Upper lobe of left lung (tissue), 4 donors: ENCODE measurements around the gene LMO7.

Source experiments
- CTCF ChIP-seq, 6 experiments: fragments of 450-650 bp in 4 of 6; fragments of 200-600 bp in 2 of 6; sonication (generic) in 2 of 6; IDR thresholded peaks; one replicate each; pipeline ENCODE4 v1.5.1; 2016 to 2019; ENCODE audit warnings: antibody characterized with exemption in 6 of 6
- POLR2A ChIP-seq, 4 donors: fragments of 450-650 bp; IDR thresholded peaks; one replicate each; pipeline ENCODE4 v1.5.1; 2016 to 2017; ENCODE audit warnings: antibody characterized with exemption in 4 of 4, mild to moderate bottlenecking in 2 of 4

DNA sequence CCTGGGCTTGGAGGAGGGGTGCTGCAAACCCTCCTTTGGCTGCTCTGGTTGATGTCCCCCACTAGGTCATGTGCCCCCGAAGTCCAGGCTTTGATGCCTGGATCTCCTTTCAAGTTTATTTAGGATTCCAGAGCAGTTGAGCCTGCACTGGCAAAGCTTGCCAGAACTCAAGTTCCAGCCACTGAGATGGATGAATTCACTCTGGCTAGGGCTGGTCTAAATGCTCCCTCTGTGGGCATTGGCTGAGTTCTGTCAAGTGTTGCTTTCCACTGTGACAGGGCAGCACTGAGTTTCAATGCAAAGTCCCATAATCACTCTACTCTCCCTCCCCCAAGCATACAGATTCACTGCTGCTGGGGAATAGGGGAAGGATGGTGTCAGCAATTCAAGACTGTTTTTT lies 17.8 kb upstream of the LMO7 start:
- TF ChIP-seq POLR2A (IDR thresholded peaks at IDR 0.05) (no peak), CTCF (IDR thresholded peaks at IDR 0.05) (no peak)
